SK-N-SH treated with all-trans-retinoic acid at 6 μM for 48 hours (cell line): ENCODE measurements around the gene MMP2.
A peak's percentile ranks its signal among the peaks of the same experiment; 100 is the strongest.

ENCODE experiments used
- ATAC-seq: fragments of 200-7000 bp; cut with Tn5 transposase; 3 replicates; pipeline ENCODE4 v1.9.1; 2020; ENCODE audit warnings: mild to moderate bottlenecking, moderate library complexity
- ARNTL ChIP-seq: fragments of 450-650 bp; formaldehyde crosslinking; IDR thresholded peaks from 2 replicates; pipeline ENCODE4 v1.5.0; 2020; ENCODE audit warnings: low read depth, mild to moderate bottlenecking, moderate library complexity, borderline replicate concordance
- CREB5 ChIP-seq: fragments of 250-450 bp; sonication (Bioruptor Pico); IDR thresholded peaks from 2 replicates; pipeline ENCODE4 v1.5.1; 2020; ENCODE audit warnings: low read depth, mild to moderate bottlenecking, moderate library complexity
- CSDC2 ChIP-seq: fragments of 250-450 bp; sonication (Bioruptor Pico); IDR thresholded peaks from 2 replicates; pipeline ENCODE4 v1.5.0; 2020; ENCODE audit warnings: mild to moderate bottlenecking, moderate library complexity
- CSRNP3 ChIP-seq: fragments of 250-450 bp; sonication (Bioruptor Pico); IDR thresholded peaks from 2 replicates; pipeline ENCODE4 v1.5.1; 2021; ENCODE audit warnings: mild to moderate bottlenecking, moderate library complexity
- ESRRG ChIP-seq: fragments of 250-450 bp; sonication (Bioruptor Pico); IDR thresholded peaks from 2 replicates; pipeline ENCODE4 v1.6.1; 2021; ENCODE audit warnings: mild to moderate bottlenecking
- GLIS3 ChIP-seq: fragments of 250-450 bp; sonication (Bioruptor Pico); IDR thresholded peaks from 2 replicates; pipeline ENCODE4 v1.5.0; 2020; ENCODE audit warnings: mild to moderate bottlenecking, moderate library complexity
- ISL1 ChIP-seq: fragments of 250-450 bp; sonication (Bioruptor Pico); IDR thresholded peaks from 2 replicates; pipeline ENCODE4 v2.1.2; 2022; ENCODE audit warnings: mild to moderate bottlenecking, moderate library complexity
- PATZ1 ChIP-seq: fragments of 250-450 bp; sonication (Bioruptor Pico); IDR thresholded peaks from 2 replicates; pipeline ENCODE4 v1.8.0; 2020; ENCODE audit warnings: mild to moderate bottlenecking, moderate library complexity, borderline replicate concordance
- POU6F1 ChIP-seq: fragments of 250-450 bp; sonication (Bioruptor Pico); IDR thresholded peaks from 2 replicates; pipeline ENCODE4 v1.8.0; 2021; ENCODE audit warnings: low read depth, mild to moderate bottlenecking, moderate library complexity, borderline replicate concordance
- PPARA ChIP-seq: fragments of 250-450 bp; sonication (Bioruptor Pico); IDR thresholded peaks from 2 replicates; pipeline ENCODE4 v1.5.0; 2020; ENCODE audit warnings: mild to moderate bottlenecking, borderline replicate concordance
- RARB ChIP-seq: fragments of 250-450 bp; sonication (Bioruptor Pico); IDR thresholded peaks from 2 replicates; pipeline ENCODE4 v1.8.0; 2021; ENCODE audit warnings: mild to moderate bottlenecking, moderate library complexity
- SNAI2 ChIP-seq: fragments of 250-450 bp; sonication (Bioruptor Pico); IDR thresholded peaks from 2 replicates; pipeline ENCODE4 v1.5.0; 2020; ENCODE audit warnings: mild to moderate bottlenecking, moderate library complexity
- TCF4 ChIP-seq: fragments of 250-450 bp; sonication (Bioruptor Pico); IDR thresholded peaks from 2 replicates; pipeline ENCODE4 v1.8.0; 2021; ENCODE audit warnings: mild to moderate bottlenecking, moderate library complexity, borderline replicate concordance
- TOX ChIP-seq: fragments of 250-450 bp; sonication (Bioruptor Pico); IDR thresholded peaks from 2 replicates; pipeline ENCODE4 v1.8.0; 2021; ENCODE audit warnings: mild to moderate bottlenecking, moderate library complexity, borderline replicate concordance
- ZC3H10 ChIP-seq: fragments of 250-450 bp; sonication (Bioruptor Pico); IDR thresholded peaks from 2 replicates; pipeline ENCODE4 v1.5.1; 2021; ENCODE audit warnings: mild to moderate bottlenecking, moderate library complexity
- ZFP3 ChIP-seq: fragments of 250-450 bp; sonication (Bioruptor Pico); IDR thresholded peaks from 2 replicates; pipeline ENCODE4 v1.5.0; 2020; ENCODE audit warnings: mild to moderate bottlenecking, moderate library complexity
- ZFP30 ChIP-seq: fragments of 450-650 bp; formaldehyde crosslinking; IDR thresholded peaks from 2 replicates; pipeline ENCODE4 v1.5.0; 2022; ENCODE audit warnings: mild to moderate bottlenecking, moderate library complexity
- ZNF565 ChIP-seq: fragments of 450-650 bp; formaldehyde crosslinking; conservative IDR thresholded peaks from 2 replicates; pipeline ENCODE4 v1.5.0; 2020; ENCODE audit warnings: low read depth, mild to moderate bottlenecking, moderate library complexity
- ZNF70 ChIP-seq: fragments of 450-650 bp; formaldehyde crosslinking; IDR thresholded peaks from 2 replicates; pipeline ENCODE4 v1.5.0; 2020; ENCODE audit warnings: mild to moderate bottlenecking, moderate library complexity
- ZNF8 ChIP-seq: fragments of 450-650 bp; formaldehyde crosslinking; IDR thresholded peaks from 2 replicates; pipeline ENCODE4 v1.5.0; 2020; ENCODE audit warnings: mild to moderate bottlenecking, moderate library complexity

MMP2 gene

GRCh38 chr16:55471448-55472097 is 7.4 kb upstream of the MMP2 start:
- peak; percentile 86 for ATAC-seq

GRCh38 chr16:55473587-55473986 is 5.4 kb upstream of the MMP2 start:
- TF ChIP-seq CSDC2 (CRISPR knock-in tag), result no peak
- no peak for TF ChIP-seq ZC3H10
- TF ChIP-seq TCF4 (CRISPR knock-in tag), result no peak
- TF ChIP-seq ESRRG, result no peak
- TF ChIP-seq POU6F1 (CRISPR knock-in tag), result no peak
- no peak for TF ChIP-seq PPARA (CRISPR knock-in tag)
- TF ChIP-seq ZFP30 (CRISPR knock-in tag), result no peak
- no peak for TF ChIP-seq ZNF70 (CRISPR knock-in tag)
- no peak for TF ChIP-seq PATZ1 (CRISPR knock-in tag)
- no peak for TF ChIP-seq TOX (CRISPR knock-in tag)
- TF ChIP-seq CREB5 (CRISPR knock-in tag), result no peak
- TF ChIP-seq, all 23 proteins: peak for 0
- ATAC-seq, result no peak

More at GRCh38 chr16:55471448-55472097, 7.4 kb upstream of the MMP2 start:
- TF ChIP-seq ZC3H10 (no peak), SNAI2 (no peak)

- TF ChIP-seq ZFP30 (CRISPR knock-in tag) (no peak), ESRRG (no peak)
- ATAC-seq, result no peak
Observed at GRCh38 chr16:55474821-55475220, 4.2 kb upstream of the MMP2 start.

GRCh38 chr16:55475919-55476318 is 3.1 kb upstream of the MMP2 start:
- no peak for ATAC-seq
- TF ChIP-seq ZFP3 (no peak), ARNTL (CRISPR knock-in tag) (no peak), TOX (CRISPR knock-in tag) (no peak), RARB (CRISPR knock-in tag) (no peak)

GRCh38 chr16:55476625-55477533 is 2.1 kb upstream of the MMP2 start:
- peak; percentile 35 for ATAC-seq
- TF ChIP-seq CSRNP3, result no peak
- no peak for TF ChIP-seq PPARA (CRISPR knock-in tag)
- no peak for TF ChIP-seq POU6F1 (CRISPR knock-in tag)
- TF ChIP-seq RARB (CRISPR knock-in tag), result no peak
- TF ChIP-seq SNAI2, result no peak
- no peak for TF ChIP-seq ESRRG
- no peak for TF ChIP-seq ISL1 (CRISPR knock-in tag)
- TF ChIP-seq ZNF565 (CRISPR knock-in tag), result no peak
- TF ChIP-seq PATZ1 (CRISPR knock-in tag), result no peak
- no peak for TF ChIP-seq TCF4 (CRISPR knock-in tag)
- no peak for TF ChIP-seq ZNF8 (CRISPR knock-in tag)
- no peak for TF ChIP-seq CSDC2 (CRISPR knock-in tag)
- TF ChIP-seq CREB5 (CRISPR knock-in tag), result no peak
- no peak for TF ChIP-seq GLIS3 (CRISPR knock-in tag)
